MM.1S (cell line): ENCODE results near the gene LRPPRC.

Source experiments
- DNase-seq: peaks from one replicate; pipeline ENCODE4 v3.0.0-alpha.2; 2015
- H2AFZ ChIP-seq: fragments of 300-600 bp; sonication (generic); 2 replicates; pipeline ENCODE4 v1.6.0; 2016; ENCODE audit warnings: antibody characterized with exemption, low read length
- H3F3A ChIP-seq: fragments of 300-600 bp; sonication (generic); 2 replicates; pipeline ENCODE4 v1.6.1; 2016; ENCODE audit warnings: mild to moderate bottlenecking, antibody characterized with exemption, low read length, moderate library complexity, mixed read lengths; ENCODE audit not compliant: insufficient read depth
- H3K27ac ChIP-seq: fragments of 300-600 bp; sonication (generic); 2 replicates; pipeline ENCODE4 v1.5.1; 2016; ENCODE audit warnings: mild to moderate bottlenecking, low read length
- H3K27me3 ChIP-seq: fragments of 300-600 bp; sonication (generic); replicated peaks from 2 replicates; pipeline ENCODE4 v1.6.0; 2016; ENCODE audit warnings: low read length; ENCODE audit not compliant: insufficient read depth
- H3K36me3 ChIP-seq: fragments of 300-600 bp; sonication (generic); replicated peaks from 2 replicates; pipeline ENCODE4 v1.6.1; 2016; ENCODE audit warnings: mild to moderate bottlenecking, low read length, mixed read lengths; ENCODE audit not compliant: insufficient read depth
- H3K4me1 ChIP-seq: fragments of 300-600 bp; sonication (generic); 2 replicates; pipeline ENCODE4 v1.6.1; 2016; ENCODE audit warnings: low read length, mixed read lengths
- H3K4me2 ChIP-seq: fragments of 300-600 bp; sonication (generic); 2 replicates; pipeline ENCODE4 v1.6.0; 2016; ENCODE audit warnings: low read depth, low read length
- H3K4me3 ChIP-seq: fragments of 300-600 bp; sonication (generic); 2 replicates; pipeline ENCODE4 v1.5.1; 2016; ENCODE audit warnings: low read length, mixed read lengths
- H3K79me2 ChIP-seq: fragments of 300-600 bp; sonication (generic); 2 replicates; pipeline ENCODE4 v1.6.1; 2016; ENCODE audit warnings: mixed run types, low read length, mixed read lengths
- H3K9ac ChIP-seq: fragments of 300-600 bp; sonication (generic); 2 replicates; pipeline ENCODE4 v1.6.1; 2016; ENCODE audit warnings: low read length, mixed read lengths
- H3K9me2 ChIP-seq: fragments of 300-600 bp; sonication (generic); replicated peaks from 2 replicates; pipeline ENCODE4 v1.6.1; 2016; ENCODE audit warnings: mild to moderate bottlenecking, low read length, mixed read lengths; ENCODE audit not compliant: insufficient read depth
- H3K9me3 ChIP-seq: fragments of 300-600 bp; sonication (generic); replicated peaks from 2 replicates; pipeline ENCODE4 v1.6.1; 2016; ENCODE audit warnings: mild to moderate bottlenecking, low read length, mixed read lengths; ENCODE audit not compliant: insufficient read depth
- H4K20me1 ChIP-seq: fragments of 300-600 bp; sonication (generic); 2 replicates; pipeline ENCODE4 v1.6.1; 2016; ENCODE audit warnings: mild to moderate bottlenecking, low read length, moderate library complexity, mixed read lengths; ENCODE audit not compliant: insufficient read depth
- CTCF ChIP-seq: fragments of 300-600 bp; sonication (generic); IDR thresholded peaks from 2 replicates; pipeline ENCODE4 v1.5.1; 2016; ENCODE audit warnings: antibody characterized with exemption, low read length, mixed read lengths
- EZH2 ChIP-seq: fragments of 300-600 bp; sonication (generic); optimal IDR thresholded peaks from 2 replicates; pipeline ENCODE3; 2017; ENCODE audit warnings: low read depth, mild to moderate bottlenecking, antibody characterized with exemption, low read length, mixed read lengths
- EZH2phosphoT487 ChIP-seq: fragments of 300-600 bp; sonication (generic); IDR thresholded peaks from 2 replicates; pipeline ENCODE4 v1.6.1; 2018; ENCODE audit warnings: antibody characterized with exemption, low read length

LRPPRC gene

DNA sequence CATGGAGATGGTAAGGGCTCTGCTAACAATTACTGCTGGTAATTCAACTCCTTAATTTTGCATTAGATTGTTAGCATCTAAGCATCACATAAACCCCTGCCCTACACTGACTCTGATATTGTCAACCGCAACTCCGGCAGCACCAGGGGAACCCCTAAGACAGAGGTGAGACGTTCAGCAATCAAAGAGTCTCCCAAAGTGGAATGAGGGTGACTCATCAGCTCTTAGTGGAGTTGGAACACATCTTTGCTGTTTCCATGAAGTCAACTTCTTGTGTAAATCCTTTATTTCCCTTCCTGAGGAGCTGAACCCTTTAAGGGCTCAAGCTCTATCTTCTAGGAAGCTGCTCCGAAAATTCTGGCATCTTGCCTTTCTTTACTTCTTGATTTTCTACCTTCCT is 104.9 kb downstream of the LRPPRC start:
- H3K4me3 ChIP-seq: no peak overlapping the region
- H3K9me3 ChIP-seq: no peaks in the 10 kb centered on the region
- no peaks in the 10 kb centered on the region for H3K9me2 ChIP-seq
- DNase-seq: no peak
- no peaks in the 10 kb centered on the region for H4K20me1 ChIP-seq
- H3K36me3 ChIP-seq: peaks cover 38% of the 10 kb centered on the region
- no peaks in the 10 kb centered on the region for H3K79me2 ChIP-seq
- no peak overlapping the region for H3K27ac ChIP-seq
- H3K4me1 ChIP-seq: no peaks in the 10 kb centered on the region
- TF ChIP-seq EZH2: no peak
- TF ChIP-seq EZH2phosphoT487: no peak
- no peak for TF ChIP-seq CTCF
- no peaks in the 10 kb centered on the region for H3F3A ChIP-seq
- no peak overlapping the region for H3K9ac ChIP-seq
- H2AFZ ChIP-seq: no peak overlapping the region
- H3K27me3 ChIP-seq: no peaks in the 10 kb centered on the region
- H3K4me2 ChIP-seq: no peak overlapping the region

- no peak overlapping the region for H2AFZ ChIP-seq
- DNase-seq: no peak
- H3K4me2 ChIP-seq: no peak overlapping the region
- H3K9ac ChIP-seq: no peak overlapping the region
- H3K4me3 ChIP-seq: no peak overlapping the region
- no peak overlapping the region for H3K27ac ChIP-seq
- H3F3A ChIP-seq: no peaks in the 10 kb centered on the region
- H4K20me1 ChIP-seq: no peaks in the 10 kb centered on the region
- no peaks in the 10 kb centered on the region for H3K9me3 ChIP-seq
- no peaks in the 10 kb centered on the region for H3K27me3 ChIP-seq
- H3K9me2 ChIP-seq: no peaks in the 10 kb centered on the region
- H3K4me1 ChIP-seq: no peaks in the 10 kb centered on the region
- no peaks in the 10 kb centered on the region for H3K79me2 ChIP-seq
- TF ChIP-seq EZH2phosphoT487: no peak
- TF ChIP-seq CTCF: no peak
- TF ChIP-seq EZH2: no peak
- peaks cover 31% of the 10 kb centered on the region for H3K36me3 ChIP-seq
Measured at GRCh38 chr2:43889416-43889815, 106.4 kb downstream of the LRPPRC start.

DNA sequence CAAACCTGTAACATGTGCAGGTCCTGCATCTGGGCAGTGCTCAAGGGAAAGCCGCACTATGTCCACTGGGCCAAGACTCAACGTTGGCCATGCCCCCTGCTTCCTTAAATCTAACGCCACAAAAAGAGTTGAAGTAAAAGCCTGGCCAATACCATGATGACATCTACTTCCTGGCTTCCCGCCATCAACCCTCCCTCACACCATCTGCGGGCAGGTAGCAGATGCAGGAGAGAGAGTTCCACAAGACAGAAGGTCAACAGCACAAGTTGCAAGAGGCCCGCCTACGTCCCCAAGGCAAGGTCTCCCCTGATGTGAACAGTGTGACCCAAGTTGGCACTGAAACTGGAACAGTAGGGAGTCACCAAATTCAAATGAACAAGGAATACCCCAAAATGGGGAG is 108.6 kb downstream of the LRPPRC start:
- Histone ChIP-seq H4K20me1 (no peaks in the 10 kb centered on the region), H3K4me2 (no peak overlapping the region), H3K4me3 (no peak overlapping the region), H3K36me3 (peaks cover 22% of the 10 kb centered on the region), H3K27ac (no peak overlapping the region), H3K4me1 (no peaks in the 10 kb centered on the region), H3F3A (no peaks in the 10 kb centered on the region), H3K79me2 (no peaks in the 10 kb centered on the region), H3K9me3 (no peaks in the 10 kb centered on the region), H3K27me3 (no peaks in the 10 kb centered on the region), H3K9me2 (no peaks in the 10 kb centered on the region), H2AFZ (no peak overlapping the region), H3K9ac (no peak overlapping the region)
- TF ChIP-seq CTCF (no peak), EZH2phosphoT487 (no peak), EZH2 (no peak)
- DNase-seq: no peak
